Measurements from ENCODE around the gene ADGRG3. TPM values are rescaled to one million over a fixed set of nuclear protein-coding genes. Genes with fewer than 3 reads are reported as not detected.

ADGRG3 gene
- total and polyA plus RNA-seq, 9 of the 15 experiments (the other 6 are each of a cell fraction or from before 2014, with no cell fraction given): 0.09 to 0.52 (median 0.14) TPM; not detected in 3

DNA sequence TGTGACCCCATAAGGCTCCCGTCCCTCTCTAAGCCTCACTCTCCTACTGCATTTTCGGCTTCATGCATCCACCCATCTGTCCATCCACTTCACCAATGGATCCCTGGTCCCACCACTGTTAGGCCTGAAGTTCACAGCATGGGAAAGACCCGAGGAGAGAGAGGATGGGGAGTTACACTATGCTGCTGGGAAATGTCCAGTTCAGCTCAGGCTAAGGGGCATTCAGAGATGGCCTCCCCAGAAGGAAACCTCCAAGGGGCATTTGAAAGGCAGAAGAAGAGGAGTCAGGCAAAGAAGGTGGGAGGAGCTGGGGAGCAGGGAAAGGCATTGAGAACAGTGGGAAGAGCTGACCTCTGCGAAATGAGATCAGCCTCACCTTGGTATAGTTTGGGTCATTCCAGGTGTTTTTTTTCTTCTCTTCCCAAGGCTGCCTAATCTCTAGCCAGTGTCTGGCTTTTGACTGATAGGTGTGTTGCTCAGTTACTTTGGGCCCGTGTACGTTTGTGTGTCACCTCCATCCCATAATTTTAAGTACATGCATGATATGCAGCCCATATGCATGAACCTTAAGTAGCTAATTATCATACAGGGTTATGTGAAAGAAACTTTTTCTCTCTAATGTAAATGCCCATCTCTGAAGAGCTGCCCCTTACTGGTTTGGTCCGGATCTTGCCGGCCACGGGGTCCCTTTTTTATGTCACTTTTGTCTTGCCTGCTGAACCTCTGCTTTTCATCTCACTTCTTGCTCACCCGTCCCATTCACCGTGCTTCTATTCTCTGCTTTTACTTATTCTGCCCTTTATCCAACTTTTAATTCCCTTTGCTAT, 14.9 kb downstream of the ADGRG3 start (continued):
- TF ChIP-seq, protein P1, sequence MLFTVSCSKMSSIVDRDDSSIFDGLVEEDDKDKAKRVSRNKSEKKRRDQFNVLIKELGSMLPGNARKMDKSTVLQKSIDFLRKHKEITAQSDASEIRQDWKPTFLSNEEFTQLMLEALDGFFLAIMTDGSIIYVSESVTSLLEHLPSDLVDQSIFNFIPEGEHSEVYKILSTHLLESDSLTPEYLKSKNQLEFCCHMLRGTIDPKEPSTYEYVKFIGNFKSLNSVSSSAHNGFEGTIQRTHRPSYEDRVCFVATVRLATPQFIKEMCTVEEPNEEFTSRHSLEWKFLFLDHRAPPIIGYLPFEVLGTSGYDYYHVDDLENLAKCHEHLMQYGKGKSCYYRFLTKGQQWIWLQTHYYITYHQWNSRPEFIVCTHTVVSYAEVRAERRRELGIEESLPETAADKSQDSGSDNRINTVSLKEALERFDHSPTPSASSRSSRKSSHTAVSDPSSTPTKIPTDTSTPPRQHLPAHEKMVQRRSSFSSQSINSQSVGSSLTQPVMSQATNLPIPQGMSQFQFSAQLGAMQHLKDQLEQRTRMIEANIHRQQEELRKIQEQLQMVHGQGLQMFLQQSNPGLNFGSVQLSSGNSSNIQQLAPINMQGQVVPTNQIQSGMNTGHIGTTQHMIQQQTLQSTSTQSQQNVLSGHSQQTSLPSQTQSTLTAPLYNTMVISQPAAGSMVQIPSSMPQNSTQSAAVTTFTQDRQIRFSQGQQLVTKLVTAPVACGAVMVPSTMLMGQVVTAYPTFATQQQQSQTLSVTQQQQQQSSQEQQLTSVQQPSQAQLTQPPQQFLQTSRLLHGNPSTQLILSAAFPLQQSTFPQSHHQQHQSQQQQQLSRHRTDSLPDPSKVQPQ (CRISPR knock-in tag; IDR thresholded peaks at IDR 0.05; ENCODE audit: borderline replicate concordance): no peak
- TF ChIP-seq ZNF398 (CRISPR knock-in tag; IDR thresholded peaks at IDR 0.05) (no peak), MLLT1 (IDR thresholded peaks at IDR 0.05) (no peak), ZNF766 (CRISPR knock-in tag; conservative IDR thresholded peaks at IDR 0.05) (no peak), MAFK (IDR thresholded peaks at IDR 0.05; ENCODE audit: low read length) (no peak), FOXJ3 (CRISPR knock-in tag; IDR thresholded peaks at IDR 0.05) (no peak), RBM14 (IDR thresholded peaks at IDR 0.05; ENCODE audit: borderline replicate concordance, insufficient read depth, low read depth, low read length) (no peak)
- TF ChIP-seq, protein P2, sequence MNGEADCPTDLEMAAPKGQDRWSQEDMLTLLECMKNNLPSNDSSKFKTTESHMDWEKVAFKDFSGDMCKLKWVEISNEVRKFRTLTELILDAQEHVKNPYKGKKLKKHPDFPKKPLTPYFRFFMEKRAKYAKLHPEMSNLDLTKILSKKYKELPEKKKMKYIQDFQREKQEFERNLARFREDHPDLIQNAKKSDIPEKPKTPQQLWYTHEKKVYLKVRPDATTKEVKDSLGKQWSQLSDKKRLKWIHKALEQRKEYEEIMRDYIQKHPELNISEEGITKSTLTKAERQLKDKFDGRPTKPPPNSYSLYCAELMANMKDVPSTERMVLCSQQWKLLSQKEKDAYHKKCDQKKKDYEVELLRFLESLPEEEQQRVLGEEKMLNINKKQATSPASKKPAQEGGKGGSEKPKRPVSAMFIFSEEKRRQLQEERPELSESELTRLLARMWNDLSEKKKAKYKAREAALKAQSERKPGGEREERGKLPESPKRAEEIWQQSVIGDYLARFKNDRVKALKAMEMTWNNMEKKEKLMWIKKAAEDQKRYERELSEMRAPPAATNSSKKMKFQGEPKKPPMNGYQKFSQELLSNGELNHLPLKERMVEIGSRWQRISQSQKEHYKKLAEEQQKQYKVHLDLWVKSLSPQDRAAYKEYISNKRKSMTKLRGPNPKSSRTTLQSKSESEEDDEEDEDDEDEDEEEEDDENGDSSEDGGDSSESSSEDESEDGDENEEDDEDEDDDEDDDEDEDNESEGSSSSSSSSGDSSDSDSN (IDR thresholded peaks at IDR 0.05; ENCODE audit: borderline replicate concordance in 1 of 2, low read depth in 2 of 2, low read length in 2 of 2): no peak
- TF ChIP-seq, protein P3, sequence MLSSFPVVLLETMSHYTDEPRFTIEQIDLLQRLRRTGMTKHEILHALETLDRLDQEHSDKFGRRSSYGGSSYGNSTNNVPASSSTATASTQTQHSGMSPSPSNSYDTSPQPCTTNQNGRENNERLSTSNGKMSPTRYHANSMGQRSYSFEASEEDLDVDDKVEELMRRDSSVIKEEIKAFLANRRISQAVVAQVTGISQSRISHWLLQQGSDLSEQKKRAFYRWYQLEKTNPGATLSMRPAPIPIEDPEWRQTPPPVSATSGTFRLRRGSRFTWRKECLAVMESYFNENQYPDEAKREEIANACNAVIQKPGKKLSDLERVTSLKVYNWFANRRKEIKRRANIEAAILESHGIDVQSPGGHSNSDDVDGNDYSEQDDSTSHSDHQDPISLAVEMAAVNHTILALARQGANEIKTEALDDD (IDR thresholded peaks at IDR 0.05): no peak
- TF ChIP-seq, protein P4, sequence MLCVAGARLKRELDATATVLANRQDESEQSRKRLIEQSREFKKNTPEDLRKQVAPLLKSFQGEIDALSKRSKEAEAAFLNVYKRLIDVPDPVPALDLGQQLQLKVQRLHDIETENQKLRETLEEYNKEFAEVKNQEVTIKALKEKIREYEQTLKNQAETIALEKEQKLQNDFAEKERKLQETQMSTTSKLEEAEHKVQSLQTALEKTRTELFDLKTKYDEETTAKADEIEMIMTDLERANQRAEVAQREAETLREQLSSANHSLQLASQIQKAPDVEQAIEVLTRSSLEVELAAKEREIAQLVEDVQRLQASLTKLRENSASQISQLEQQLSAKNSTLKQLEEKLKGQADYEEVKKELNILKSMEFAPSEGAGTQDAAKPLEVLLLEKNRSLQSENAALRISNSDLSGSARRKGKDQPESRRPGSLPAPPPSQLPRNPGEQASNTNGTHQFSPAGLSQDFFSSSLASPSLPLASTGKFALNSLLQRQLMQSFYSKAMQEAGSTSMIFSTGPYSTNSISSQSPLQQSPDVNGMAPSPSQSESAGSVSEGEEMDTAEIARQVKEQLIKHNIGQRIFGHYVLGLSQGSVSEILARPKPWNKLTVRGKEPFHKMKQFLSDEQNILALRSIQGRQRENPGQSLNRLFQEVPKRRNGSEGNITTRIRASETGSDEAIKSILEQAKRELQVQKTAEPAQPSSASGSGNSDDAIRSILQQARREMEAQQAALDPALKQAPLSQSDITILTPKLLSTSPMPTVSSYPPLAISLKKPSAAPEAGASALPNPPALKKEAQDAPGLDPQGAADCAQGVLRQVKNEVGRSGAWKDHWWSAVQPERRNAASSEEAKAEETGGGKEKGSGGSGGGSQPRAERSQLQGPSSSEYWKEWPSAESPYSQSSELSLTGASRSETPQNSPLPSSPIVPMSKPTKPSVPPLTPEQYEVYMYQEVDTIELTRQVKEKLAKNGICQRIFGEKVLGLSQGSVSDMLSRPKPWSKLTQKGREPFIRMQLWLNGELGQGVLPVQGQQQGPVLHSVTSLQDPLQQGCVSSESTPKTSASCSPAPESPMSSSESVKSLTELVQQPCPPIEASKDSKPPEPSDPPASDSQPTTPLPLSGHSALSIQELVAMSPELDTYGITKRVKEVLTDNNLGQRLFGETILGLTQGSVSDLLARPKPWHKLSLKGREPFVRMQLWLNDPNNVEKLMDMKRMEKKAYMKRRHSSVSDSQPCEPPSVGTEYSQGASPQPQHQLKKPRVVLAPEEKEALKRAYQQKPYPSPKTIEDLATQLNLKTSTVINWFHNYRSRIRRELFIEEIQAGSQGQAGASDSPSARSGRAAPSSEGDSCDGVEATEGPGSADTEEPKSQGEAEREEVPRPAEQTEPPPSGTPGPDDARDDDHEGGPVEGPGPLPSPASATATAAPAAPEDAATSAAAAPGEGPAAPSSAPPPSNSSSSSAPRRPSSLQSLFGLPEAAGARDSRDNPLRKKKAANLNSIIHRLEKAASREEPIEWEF (CRISPR knock-in tag; IDR thresholded peaks at IDR 0.05): no peak
